NCI-H510A treated with DMSO at 0.1 percent for 48 hours (cell line): Measurements from ENCODE around the gene PTPRJ.
"Not testable (repeated sequence)": the region's sequence is repeated elsewhere in the genome, so short reads cannot be mapped to it uniquely, and the experiment has no call there.

Experiments
- DNase-seq: peaks from one replicate; lab custom pipeline; 2025; lab: John Stamatoyannopoulos, UW

Gene PTPRJ

DNA sequence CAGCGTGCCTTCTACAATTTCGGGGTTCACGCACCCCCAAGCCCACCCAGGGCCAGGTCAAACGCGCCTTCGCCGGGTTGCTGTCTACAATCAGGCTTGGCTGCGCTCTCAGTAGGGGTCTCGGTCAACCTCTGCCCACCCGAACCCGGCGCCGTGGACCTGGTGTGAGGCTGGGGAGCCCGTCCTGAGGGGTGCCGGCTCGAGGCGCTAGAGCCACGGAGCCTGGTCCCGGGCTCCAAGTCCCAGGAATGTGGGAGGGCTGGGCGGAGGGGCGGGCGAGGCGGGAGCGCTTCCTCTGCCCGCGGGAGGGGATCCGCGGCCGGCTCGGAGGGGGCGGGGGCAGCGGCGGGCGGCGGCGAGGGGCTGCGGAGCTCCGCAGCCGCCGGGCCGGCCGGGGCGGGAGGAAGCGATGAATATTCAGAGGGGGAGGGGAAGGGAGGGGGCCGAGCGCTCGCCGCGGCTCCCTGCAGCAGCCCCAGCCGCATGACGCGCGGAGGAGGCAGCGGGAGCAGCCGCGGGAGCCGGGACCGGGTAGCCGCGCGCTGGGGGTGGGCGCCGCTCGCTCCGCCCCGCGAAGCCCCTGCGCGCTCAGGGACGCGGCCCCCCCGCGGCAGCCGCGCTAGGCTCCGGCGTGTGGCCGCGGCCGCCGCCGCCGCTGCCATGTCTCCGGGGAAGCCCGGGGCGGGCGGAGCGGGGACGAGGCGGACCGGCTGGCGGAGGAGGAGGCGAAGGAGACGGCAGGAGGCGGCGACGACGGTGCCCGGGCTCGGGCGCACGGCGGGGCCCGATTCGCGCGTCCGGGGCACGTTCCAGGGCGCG is at the start of gene PTPRJ:
PTPRJ (plus strand) TSS at position 472 of the 819 bp plus-strand sequence. CDS start 354 bp downstream, outside the sequence.
- DNase-seq: peak; percentile 35

DNA sequence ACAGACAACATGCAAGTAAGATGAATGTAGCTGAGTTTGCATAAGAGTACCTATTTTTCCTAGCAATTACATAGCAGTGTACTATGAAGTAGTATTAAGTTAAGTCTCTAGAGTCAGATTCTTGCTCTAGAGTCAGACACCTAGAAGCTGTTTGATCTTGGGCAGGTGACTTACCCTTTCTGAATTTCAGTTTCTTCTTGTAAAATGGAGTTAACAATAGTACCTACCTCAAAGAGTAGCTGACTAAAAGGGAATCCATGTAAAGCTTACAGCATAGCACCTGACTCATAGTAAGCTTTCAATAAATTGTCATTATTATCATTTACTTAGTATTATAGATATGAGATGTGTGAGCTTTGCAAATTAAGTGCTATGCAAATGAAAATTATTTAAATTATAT is 47.8 kb upstream of the PTPRJ start:
- no peak for DNase-seq

DNA sequence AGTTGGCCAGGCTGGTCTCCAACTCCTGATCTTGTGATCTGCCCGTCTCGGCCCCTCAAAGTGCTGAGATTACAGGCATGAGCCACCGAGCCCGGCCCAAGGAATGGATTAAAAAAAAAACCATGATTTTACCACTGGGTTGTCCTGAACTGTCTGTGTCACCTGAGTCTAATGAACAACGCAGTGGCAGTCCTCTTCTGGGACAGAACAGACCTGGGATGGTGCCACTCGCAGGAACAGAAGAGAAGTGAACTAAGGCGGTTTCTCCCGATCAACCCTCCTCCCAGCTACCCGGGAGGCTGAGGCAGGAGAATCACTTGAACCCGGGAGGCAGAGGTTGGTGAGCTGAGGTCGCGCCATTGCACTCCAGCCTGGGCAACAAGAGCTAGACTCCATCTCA is 46.6 kb upstream of the PTPRJ start:
- DNase-seq: not testable (repeated sequence)

DNA sequence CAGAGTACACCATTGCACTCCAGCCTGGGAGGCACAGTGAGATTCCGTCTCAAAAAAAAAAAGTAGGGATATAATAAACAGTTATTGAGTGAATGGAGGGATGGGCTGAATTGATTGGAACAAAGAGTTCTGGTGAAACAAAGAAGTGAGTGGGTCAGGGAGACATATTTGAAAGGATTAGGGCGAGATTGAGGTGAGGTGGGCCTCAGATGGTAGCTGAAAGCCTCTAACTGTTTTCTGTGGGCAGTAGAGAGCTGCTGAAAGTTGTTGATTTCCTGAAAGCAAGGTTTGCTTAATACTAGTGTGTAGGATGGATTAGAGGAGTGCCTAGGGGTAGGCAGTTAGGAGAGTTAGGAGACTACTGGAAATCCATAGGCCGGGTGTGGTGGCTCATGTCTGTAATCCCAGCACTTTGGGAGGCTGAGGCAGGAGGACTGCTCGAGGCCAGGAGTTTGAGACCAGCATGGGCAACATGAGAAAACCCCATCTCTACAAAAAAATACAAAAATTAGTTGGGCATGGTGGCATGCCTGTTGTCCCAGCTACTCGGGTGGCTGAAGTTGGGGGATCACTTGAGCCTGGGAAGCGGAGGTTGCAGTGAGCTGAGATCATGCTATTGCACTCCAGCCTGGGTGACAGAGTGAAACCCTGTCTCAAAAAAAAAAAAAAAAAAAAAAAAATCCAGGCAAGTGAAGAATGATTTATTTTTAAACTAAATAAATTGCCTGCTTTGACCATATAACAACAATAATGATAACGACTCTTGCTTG is 41.4 kb upstream of the PTPRJ start:
- DNase-seq: no peak

DNA sequence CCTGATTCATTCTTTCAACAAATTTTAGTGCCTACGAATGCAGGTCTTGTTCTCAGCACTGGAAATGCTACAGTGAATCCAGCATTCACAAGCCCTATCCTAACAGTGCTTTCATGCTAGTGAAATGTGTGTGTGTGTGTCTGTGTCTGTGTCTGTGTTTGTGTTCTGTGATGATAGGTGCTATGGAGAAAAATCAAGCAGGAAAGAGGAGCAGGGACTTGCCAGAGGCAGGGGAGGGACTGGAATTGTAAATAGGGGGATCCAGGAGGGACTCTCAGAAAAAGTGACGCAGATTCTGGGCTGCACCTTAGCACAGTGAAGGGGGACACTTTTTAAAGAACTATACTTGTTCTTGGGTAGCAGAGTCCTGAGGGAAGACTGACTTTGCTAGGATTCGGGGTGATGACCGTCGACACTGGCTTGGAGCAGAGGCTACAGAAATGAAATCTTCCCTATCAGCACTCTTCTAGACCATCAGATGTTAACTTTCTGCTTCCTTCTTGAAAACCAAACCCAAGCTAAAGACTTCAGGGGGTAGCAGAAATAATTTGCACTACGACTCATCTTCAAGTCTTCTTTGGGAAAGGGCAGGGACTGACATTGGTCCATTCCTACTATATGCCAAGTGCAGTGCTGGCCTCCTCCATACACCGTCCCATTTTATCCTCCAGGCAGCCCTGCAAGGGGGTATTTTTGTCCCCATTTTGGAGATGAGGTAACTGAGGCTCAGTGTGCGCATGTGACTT is 39.3 kb upstream of the PTPRJ start:
- no peak for DNase-seq

DNA sequence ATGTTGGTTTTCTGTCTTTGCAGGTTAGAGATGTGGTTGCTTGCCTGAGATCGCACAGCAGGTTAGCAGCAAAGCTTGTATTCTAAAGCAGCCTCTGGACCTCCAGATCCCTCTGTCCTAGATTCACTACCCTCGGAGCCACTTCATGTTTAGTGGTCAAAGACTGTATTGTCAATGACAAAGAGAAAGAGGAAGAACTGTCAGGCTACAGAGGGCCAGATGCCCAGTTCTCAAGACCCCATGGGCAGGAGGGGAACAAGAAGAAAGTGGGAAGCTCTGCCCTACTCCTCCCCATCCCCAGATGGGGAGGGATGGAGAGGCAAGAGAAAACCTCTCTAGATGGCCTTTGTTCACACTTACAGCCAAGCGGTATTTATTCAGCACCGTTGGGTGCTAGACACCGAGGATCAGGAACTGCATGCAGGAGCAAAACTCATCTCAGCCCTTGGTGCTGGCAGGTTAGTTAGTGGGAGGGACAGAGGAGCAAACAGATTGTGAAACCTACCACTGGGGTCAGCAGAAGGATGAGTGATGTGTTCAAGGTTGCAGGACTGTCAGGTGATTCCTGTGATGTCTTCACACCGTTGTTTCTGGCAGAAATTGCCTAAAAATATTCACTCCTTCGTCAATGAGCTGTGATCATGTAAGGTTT is 38.3 kb upstream of the PTPRJ start:
- DNase-seq: no peak

DNA sequence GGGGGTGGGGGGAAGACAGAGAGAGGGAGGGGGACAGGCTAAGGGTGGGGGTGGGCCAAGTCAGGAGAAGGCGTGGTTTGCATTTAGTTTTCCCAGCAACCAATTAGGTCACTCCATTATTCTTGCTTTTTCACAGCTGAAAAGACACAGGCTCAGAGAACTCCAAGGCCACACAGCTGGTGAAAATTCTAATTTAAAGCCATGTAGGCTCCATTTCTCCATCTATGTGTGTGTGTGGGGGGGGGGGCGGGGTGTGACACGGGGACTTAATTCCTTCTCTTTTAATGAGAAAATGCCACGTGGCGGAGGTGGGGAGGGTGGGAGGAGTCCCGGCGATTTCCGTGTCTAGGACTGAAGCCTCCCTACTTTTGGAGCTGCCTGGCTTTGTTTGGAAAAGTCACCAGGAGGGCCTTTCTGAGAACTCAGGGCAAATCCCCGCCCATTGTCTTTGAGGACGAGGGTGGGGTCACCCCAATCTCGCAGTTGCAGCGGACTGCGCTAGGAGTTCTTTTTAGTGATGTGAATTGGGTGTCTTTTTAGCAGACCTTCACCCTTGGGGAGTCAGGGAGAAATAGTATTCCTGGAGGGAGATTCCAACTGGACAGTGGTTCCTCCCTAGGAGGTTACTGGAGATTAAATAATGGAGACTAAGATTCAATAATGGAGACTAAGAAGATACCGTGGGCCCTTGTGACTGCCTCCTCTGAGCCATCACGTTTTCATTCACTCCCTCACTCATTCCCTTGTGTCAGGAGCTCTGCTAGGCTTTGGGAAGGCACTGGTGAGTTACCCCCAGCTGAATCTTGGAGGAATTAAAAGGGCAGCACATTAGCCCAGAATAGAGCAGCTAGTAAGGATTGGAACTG is 36.4 kb upstream of the PTPRJ start:
- DNase-seq: no peak

DNA sequence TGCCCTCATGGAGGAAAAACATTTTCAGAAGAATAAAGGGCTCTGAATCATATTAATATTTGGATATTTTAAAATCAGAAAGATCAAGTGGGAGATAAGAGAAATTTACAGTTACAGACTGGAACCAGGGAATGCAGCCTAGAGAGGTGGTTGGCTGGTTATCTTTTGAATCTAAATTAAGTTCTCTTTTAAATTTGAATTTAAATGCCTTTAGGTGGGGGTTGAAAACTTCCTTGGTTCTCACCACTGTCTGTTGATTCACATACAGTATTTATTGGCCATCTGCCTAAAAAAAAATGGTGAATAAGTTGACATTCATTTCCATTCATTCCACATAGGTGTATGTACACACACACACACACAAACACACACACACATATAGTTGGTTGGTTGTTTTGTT is 35.7 kb upstream of the PTPRJ start:
- DNase-seq: no peak

DNA sequence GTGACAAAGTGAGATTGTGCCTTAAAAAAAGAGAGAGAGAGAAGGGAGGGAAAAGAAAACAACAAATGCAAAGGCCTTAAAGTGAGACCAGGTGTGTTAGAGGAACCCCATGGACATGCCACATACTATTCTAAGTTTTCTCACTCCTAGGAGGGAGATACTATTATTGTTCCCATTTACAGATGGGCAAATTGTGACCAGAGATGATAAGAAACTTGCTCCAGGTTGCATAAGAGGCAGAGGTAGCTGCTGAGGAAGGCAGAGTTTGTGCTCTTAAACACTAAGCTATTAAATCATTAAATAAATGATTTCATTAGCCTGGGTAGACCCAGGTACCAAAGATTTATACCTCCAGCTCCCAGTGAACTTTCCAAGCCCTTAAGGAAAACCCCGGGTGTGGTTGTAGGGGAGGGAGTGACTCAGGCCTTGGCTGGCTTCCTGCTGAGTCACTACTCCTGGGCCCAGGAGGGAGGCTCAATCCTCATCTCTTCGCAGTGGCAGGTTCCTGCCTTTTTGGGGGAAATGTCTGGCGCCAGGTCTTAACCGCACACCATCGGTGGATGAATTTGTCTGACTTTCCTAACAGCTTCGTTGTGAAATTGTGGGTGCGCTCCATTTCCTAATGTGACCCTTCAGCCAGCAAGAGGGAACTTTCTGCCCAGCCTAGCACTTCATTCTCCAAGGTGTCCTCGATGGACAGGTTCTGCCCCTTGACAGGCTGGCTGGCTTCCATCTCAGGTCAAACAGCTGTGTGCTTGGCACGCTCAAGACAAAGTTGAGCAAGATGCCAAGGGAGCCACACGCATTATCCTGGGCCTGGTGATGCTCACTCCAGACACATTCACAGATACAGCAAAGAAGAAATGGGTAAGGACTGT is 33.4 kb upstream of the PTPRJ start:
- DNase-seq: no peak

DNA sequence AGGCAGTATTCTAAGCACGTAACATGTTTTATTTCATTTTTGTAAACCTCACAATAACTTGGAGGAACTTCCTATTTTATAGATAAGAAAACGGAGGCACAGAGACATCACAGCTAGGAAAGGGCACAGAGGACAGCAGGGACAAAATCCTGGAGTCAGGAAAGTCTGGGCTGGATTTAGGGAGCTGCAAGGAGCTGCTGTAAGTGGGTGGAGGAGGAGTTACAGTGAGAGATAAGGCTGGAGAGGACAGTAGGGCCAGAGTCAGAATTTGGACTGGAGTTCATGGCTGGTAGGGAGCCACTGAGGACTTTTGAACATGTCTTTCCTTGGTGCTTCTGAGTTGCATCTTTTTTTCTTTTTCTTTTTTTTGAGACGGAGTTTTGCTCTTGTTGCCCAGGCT is 32.2 kb upstream of the PTPRJ start:
- DNase-seq: no peak

DNA sequence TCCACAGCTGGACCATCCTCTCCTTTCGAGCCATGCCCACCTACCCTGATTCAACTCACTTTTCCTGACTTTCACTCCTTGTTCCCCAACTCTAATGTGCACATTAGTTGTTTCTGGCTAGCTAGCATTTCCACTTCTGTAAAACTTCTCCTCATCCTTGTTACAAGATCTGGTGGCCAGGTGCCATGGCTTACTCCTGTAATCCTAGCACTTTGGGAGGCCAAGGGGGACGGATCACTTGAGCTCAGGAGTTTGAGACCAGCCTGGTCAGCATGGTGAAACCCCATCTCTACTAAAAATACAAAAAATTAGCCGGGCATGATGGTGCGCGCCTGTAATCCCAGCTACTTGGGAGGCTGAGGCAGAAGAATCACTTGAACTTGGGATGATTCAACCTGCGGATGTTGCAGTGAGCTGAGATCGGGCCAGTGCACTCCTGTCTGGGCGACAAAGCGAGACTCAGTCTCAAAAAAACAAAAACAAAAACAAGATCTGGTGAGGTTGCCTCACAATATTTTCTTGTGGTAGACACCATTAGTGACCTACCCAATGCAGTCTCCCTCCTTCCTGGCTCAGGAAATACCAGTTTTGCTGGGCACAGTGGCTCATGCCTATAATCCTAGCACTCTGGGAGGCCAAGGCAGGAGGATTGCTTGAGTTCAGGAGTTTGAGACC is 31.2 kb upstream of the PTPRJ start:
- not testable (repeated sequence) for DNase-seq

DNA sequence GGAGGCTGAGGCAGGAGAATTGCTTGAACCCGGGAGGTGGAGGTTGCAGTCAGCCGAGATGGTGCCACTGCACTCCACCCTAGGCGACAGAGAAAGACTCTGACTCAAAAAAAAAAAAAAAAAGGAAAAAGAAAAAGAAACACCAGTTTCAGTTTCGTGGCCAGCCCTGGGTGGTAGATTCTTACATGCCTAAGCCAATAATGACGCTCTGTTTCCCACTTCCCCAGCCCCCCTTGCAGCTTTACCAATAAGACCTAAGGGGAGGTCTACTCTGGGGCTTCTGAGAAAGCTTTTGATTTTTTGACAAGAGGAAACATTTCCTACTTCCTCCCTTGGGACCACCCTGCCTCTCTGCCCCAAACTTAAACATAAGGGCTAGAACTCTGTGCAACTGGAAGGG is 30.0 kb upstream of the PTPRJ start:
- DNase-seq: no peak

DNA sequence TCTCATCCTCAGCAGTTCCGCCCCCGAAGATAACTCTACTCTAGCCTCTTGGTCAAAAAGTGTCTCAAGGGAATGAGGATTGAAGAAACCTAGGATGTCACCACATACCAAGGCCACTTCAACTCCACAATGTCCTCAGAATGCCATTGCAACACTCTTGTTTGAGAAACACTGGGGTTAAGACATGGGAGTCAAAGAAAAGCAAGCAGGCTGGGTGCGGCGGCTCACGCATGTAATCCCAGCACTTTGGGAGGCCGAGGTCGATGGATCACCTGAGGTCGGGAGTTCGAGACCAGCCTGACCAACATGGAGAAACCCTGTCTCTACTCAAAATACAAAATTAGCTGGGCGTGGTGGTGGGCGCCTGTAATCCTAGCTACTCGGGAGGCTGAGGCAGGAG is 28.9 kb upstream of the PTPRJ start:
- not testable (repeated sequence) for DNase-seq

DNA sequence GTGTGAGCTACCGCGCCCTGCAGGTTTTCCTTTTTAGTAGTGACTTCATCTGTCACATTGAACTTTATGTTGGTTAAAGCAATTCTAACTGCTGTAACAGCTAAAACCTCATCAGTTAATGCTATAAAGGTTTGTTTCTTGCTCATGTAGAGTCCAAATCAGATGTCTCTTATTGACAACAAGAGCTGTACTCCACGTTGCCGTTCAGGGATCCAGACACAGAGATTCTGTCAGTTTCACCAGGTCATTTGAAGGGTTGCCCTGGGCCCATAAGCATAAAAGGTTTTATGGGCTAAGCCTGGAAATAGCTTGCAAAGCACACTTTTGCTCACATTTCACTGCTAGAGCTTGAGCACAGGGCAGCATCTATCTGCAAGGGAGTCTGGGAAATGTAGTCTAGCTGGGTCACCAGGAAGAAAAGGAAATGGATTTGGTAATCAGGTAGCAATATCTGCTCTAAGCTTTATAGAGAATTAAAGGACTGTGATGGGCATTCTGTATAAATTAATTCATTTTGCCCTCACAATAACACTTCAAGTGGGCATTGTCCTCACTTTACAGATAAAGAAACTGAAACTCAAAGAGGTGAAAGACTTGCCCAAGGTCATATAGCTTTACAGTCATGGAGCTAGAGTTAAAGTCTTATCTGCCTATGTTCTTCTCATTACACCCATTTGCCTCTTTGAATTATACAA is 25.2 kb upstream of the PTPRJ start:
- no peak for DNase-seq

DNA sequence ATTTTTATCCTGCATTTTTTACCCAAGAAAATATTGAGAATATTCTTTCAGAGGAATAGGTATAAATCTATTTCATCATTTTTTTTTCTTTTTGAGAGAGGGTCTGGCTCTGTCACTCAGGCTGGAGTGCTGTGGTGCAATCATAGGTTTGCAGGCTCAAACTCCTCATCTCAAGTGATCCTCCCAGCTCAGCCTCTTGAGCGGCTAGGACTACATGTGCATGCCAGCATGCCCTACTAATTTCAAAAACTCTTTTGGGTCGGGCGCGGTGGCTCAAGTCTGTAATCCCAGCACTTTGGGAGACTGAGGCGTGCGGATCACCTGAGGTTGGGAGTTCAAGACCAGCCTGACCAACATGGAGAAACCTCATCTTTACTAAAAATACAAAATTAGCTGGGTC is 20.3 kb upstream of the PTPRJ start:
- no peak for DNase-seq

DNA sequence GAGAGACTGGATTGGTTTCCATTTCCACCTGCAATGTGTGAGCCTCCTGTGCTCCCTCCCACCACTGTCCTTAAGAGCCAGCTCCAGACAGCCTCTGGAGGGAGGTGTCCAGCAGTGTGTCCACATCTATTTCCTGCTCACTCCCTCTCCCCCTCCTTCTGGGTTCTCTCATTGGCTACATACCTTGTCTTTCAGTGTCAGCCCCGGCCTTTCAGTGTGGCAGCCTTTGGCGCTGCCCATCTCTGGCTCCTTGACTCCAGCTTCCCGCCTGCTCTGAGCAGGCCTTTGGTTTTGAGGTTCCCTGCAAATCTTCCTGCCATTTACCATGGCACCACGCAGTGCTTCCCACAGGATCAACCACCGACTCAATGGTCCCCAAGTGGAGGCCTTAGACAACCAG is 19.0 kb upstream of the PTPRJ start:
- no peak for DNase-seq

DNA sequence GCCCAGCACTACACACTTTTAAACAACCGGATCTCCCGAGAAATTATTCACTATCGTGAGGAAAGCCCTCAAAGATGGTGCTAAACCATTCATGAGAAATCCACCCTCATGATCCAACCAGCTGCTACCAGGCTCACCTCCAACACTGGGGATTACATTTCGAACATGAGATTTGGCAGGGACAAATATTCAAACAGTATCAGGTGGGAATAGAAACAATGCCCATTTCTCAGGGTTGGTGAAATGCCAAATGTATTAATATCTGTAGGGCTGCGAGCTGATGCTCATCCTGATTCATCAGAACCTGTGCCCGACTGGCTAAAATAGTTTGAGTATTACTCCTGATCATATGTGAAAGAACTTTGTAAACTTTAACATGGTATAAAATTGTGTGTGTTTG is 15.8 kb upstream of the PTPRJ start:
- no peak for DNase-seq

DNA sequence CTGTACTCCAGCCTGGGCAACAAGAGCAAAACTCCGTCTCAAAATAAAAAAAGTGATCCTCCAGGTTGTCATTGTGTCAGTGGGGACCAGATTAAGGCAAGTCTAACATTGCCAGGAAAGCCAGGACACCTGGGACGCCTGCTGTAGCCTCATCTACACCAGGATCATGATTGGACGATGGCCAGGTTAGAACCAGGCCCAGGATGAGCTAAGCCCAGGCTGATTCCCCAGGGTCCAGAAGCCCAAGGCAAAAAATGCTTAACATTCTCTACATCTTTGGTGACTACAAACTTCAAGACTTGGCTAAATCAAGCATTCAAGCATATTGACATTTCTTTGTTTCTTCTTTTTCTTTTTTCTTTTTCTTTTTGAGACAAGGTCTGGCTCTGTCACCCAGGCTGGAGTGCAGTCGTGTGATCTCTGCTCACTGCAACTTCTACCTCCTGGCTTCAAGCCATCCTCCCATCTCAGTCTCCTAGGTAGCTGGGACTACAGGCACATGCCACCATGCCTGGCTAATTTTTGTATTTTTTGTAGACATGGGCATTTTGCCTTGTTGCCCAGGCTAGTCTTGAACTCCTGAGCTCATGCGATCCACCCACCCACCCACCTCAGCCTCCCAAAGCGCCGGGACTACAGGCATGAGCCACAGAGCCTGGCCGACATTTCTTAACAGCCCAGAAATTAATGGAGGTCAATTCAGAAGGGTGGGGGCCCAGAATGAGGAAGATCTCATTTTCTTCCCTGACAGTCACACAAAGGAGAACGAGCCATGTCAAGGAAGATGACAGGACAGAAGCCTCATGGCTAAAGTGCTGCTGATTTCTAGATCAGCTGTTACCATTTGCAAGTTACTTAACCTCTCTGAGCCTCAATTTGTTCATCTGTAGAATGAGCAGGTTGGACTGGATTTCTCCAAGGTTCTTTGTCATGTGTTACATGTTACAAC is 12.5 kb upstream of the PTPRJ start:
- no peak for DNase-seq
